T1000 (cell line): Measurements from ENCODE around the gene GPC5.
"Not testable (repeated sequence)": the region's sequence is repeated elsewhere in the genome, so short reads cannot be mapped to it uniquely, and the experiment has no call there.

Source experiments
- DNase-seq: peaks from one replicate; lab custom pipeline; 2025; ENCODE audit warnings: mixed read lengths; lab: John Stamatoyannopoulos, UW

The GPC5 gene

GRCh38 chr13:91398413-91399188 lies at the start of gene GPC5:
Gene GPC5, plus strand, starts transcription at chr13:91398621.
- DNase-seq, result peak; percentile 37

DNA sequence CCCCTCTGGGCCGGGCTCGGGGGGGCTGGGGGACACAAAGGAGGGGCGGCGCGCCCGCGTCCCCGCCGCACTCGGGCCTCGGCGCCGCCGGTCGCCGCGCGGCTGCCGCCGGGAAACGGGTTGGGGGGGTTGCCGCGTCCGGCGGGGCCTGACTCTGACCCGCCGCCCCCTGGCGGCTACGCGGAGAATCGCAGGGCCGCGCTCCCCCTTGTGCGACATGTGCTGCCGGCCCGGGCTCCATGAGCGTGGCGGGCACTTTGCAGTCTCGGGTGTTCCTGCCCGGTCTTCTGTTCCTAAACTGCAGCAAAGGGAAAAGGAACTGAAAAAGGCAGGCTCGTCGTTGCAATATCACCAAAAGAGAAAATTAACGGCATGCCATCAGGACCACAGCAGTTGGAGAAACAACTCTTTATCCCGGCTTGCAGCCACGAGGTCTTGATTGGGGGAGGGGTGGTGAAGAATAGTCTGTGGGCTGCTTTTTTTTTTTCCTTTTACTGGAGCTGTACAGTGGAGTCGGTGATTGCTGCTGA lies 49.5 kb upstream of the GPC5 start:
- DNase-seq, result peak; percentile 48

GRCh38 chr13:91349992-91350911 lies 48.2 kb upstream of the GPC5 start:
- DNase-seq, result no peak

DNA sequence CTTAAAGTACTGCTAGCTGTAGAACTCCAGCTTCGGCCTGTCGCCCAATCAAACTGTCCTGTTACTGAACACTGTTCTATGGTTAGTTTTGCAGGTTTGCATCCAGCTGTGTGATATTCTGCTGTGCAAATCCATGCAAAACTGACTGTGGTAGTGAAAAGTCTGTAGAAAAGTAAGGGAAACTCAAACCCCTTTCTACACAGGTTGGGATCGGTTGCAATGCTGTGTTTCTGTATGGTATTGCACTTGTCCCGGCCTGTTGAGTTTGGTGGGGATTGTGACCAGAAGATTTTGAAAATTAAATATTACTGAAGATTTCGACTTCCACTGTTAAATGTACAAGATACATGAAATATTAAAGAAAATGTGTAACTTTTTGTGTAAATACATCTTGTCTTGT lies 47.3 kb upstream of the GPC5 start:
- no peak for DNase-seq

DNA sequence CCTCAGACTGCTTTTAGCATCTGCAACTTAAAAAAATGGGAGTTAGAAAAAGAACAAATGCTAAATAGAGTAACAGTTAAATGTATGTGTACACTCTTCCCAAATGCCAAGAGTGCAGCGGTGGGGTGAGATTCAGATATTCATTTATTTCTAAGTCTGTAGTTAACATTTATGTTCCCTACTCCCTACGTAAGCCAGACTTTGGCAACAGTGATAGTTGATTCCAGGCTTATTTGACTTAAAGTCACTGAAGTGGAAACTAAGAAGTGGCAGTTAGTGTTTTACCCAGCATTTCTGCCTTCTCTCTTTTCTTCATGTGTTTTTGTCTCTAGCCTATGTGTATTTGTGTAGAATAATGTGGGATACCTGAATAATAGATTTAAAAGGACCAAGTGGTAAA lies 46.4 kb upstream of the GPC5 start:
- no peak for DNase-seq

DNA sequence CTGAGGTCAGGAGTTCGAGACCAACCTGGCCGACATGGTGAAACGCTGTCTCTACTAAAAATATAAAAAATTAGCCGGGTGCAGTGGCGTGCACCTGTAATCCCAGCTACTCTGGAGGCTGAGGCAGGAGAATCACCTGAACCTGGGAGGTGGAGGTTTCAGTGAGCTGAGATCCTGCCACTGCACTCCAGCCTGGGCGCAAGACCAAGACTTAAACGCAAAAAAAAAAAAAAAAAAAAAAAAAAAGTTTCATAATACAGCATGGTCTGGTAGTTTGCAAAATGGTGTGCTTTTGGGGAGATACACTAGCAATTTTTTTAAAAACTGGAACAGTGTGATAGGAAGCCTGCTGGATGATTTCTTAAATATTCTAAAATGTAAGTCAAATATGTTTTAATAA lies 45.5 kb upstream of the GPC5 start:
- DNase-seq, result not testable (repeated sequence)

DNA sequence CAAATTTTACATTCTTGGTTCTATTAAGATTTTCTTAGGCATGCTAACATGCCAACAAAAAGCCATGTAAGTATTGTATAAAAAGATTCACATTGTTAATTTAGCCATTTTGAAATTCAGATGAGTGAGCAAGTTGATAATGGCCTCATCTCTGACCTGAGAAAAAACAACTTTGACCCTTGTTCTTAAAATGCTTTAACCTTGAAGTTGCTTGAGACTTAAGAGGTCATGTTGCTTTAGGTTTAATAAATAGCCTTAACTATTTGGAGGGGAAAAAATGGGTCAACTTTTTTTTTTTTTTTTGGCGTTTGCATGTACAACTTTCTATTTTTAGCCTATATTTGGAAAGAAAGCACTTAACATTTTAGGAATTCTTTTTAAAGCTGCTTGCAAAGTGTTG lies 44.9 kb upstream of the GPC5 start:
- no peak for DNase-seq

DNA sequence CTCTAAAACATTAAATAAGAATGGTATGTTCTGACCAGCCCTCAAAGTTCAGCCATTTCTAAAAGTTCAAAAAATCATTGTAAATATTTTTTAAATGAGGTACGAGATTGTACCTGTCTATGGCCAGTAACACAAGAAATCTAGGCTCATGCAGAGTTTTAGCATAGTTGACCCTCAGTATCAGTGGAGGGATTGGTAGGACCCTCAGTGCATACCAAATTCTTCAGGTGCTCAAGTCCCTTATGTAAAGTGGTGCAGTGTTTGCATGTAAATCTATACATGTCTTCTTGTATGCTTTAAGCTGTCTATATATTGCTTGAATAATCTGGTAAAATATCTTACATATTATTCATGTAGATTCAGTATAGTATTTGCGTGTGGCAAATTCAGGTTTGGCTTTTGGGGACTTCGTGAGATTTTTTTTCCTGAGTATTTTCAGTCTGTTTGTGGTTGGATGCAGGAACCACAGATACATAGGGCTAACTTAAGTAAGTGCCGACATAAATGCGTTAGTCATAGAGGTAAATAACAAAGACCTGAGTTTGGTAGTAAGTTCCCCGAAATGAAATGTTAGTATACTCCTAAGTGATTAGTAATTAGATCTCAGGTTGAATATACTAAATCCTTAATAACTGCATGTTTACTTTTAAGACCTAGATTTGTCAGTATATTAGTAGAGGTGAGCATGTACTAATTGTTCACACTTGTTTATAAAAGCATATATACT lies 43.2 kb upstream of the GPC5 start:
- no peak for DNase-seq

GRCh38 chr13:91355826-91356710 lies 42.4 kb upstream of the GPC5 start:
- DNase-seq, result no peak

DNA sequence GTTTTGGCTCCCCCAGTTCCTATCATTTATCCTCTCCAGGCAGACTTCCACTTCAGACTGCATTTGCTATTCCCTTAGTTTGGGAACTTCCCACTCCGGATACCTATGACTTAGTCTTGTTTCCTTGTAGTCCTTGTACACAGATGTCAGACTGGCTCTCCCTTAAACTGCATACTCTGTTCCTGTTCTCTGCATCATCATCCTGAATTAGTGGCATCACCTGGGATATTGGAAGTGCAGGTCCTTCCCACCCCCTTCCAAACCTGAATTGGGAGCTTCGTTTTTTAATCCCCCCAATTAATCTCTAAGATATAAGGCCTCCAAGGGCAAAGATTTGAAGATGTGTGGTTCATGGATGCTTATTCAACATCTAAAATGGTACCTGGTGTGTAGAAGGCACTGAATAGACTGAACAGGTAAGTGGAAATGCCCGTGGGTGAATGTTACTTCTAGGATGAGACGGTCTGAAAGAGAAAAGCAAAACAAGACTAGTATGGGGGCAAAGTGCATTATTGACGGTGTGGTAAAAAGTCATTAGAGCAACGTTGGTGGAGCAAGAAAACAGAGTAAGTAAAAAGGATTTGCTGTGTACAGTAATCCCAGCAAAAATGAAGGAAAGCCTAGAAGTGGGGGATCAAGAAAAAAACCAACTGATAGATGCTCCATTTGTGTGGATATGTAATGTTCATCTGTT lies 41.4 kb upstream of the GPC5 start:
- no peak for DNase-seq

DNA sequence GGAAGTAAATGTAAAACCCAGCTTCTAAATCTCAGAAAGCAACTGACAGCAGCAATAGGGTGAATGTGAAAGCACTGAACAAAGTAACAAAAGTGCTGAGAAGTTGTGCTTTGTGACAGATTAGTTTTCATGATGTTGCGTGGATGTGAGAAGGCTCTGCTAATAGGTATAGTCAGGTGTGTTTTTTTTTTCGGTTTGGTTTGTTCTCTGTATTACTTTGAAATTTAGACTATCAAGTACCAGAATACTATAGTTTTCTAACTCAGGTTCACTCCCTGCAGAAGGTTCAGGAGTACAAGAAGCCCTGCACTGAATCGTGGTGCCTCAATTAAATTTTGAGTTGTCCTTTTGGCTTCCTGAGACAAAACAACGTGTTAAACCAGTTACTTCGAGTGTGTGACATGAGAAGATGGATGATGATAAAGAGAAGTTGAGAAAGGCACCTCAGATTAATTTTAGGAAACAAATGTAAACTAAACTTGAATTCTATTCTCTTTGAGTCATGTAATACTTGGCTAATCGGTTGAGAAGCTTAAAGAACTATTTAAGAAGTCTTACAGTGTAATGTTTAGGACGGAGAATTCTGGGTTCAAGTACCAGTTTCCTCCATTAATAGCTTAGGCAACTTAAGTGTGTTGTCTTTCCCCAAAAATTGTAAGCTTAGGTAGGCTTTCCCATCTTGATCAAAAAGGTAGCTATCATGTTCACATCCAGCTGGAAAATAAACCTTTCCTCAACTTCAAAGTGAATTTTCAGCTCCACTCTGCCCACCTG lies 40.6 kb upstream of the GPC5 start:
- no peak for DNase-seq

DNA sequence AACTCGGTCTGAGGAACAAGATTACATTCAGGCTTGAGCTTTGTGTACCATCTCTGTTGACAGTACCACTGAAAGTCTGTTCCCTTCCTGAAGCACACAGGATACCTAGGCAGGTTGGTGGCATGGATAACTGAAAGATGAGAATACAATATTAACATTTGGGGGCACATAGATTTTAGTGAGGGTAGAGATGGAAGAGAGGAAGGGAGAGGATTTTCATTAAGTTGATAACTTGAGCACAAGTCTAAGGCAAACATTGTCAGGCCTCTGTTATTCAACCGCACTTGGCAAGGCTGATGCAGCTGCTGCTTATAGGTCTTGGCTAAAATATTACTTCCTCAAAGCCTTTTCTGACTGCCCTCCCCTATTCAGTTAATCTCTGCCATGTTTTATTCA lies 40.0 kb upstream of the GPC5 start:
- no peak for DNase-seq

DNA sequence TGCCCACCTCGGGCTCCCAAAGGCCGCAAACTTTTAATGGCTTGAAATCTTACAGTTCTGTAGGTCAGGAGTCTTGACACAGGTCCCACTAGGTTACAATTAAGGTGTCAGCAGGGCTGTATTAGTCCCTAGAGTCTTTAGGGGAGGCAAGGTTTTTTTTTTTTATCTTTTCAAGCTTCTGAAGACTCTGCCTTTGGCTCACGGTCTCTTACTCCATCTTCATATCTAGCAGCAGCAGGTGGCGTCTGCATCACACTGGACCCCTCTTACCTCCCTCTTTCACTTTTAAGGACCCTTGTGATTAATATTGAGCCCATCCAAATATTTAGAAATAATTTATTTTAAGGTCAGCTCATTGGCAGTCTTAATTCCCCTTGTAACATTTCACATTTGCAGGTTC lies 39.3 kb upstream of the GPC5 start:
- no peak for DNase-seq

DNA sequence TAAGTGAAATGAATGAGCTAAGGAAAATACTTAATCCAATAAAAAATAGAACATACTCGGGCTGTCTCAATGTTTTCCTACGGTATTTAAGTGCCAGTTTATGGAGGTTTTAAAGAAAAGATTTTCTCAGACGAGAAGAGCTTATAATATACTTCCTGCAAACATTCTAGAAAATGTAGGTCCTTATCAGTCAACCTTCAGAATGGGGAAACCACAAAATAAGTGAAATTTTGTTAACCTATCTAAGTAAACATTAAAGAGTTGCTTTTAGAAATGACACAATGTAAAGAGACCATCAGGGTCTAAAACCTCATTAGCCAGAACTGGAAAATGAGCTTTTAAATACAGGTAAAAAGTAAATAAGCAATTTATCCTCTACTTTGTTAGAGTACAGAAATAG lies 38.8 kb upstream of the GPC5 start:
- no peak for DNase-seq

- DNase-seq, result no peak
Measured at GRCh38 chr13:91360246-91360751, 38.1 kb upstream of the GPC5 start.

- no peak for DNase-seq
Measured at GRCh38 chr13:91361755-91362271, 36.6 kb upstream of the GPC5 start.

DNA sequence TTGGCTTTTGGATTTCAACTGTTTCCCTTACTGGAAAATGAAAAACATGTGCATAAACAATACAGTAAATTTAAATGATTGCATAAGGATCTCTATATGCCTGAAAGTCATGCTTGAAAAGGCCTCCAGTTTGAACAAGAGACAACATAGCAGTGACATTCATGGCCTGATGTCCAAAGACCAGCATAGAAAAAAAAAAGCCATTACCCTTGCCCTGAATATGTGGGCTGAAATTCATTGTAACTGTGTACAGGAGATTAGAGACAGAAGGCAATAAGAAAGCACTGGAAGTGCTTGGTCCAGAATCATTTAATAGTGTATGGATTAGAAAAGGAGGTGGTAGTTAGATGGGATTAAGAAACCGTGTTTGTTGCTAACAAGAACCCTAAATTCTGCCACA lies 35.5 kb upstream of the GPC5 start:
- no peak for DNase-seq

DNA sequence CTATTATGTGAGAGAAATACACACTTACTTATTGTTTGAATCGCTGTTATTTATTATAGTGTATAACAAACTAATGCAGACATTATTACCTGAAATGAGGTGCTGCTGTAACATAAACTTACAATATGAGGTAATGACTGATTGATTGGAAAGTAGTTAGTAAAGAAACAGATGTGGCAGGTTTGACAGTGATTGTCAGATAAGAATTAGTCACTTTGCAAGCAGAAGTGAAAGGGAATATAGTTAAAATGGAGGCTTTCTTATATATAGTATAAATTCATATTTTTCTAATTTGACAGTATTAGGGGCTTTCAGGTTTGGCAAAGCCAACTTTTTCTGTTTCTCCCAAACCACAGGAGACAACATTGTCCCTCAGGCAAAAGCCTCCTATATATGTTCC lies 30.3 kb upstream of the GPC5 start:
- DNase-seq, result no peak

DNA sequence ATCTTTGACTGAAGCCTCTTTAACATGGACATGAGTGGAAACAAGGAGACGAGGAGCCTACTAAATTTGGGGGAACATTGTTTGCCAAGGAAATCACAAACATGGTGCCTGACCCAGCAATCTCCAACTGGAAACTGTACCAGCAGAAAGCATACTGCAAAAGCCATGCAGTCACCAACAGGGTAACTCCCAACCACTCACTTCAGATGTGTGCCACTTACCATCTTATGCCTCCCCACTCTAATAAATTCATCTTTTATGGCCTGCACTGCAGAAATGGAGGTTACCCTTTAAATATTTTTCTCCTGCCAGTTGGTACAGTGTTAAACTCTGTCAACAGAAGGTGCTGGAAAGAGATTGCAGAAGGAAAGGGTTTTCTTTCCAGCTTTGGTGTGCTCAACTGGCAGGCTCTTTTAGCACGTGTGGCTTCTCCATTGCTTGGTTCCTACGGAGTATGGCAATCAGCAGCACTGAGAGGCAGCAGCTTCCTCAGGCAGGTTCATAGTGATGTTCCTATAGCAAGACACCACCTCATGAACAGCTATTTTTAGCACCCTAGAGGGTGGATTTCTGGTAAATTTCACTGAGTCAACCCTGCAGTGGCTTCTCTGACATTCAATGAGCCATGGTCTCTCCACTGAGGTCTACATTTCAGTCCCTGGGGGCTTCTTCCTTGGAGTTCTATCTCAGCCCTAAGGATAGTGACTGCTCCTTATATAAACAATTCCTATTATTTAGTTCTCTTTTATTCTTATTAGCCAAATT lies 29.6 kb upstream of the GPC5 start:
- DNase-seq, result no peak
